Vagina (tissue), 2 donors: Measurements from ENCODE around the gene INSC. TPM values are rescaled to one million over a fixed set of nuclear protein-coding genes. Genes with fewer than 3 reads are reported as not detected.

Experiments used
- DNase-seq, 2 donors: peaks; one replicate each; pipeline ENCODE4 v3.0.0-alpha.2; 2017; ENCODE audit errors: extremely low spot score in 2 of 2
- H3K27ac ChIP-seq: fragments of 200-600 bp; sonication (generic); one replicate; pipeline ENCODE4 v1.5.1; 2019
- H3K27me3 ChIP-seq: fragments of 200-600 bp; sonication (generic); one replicate; pipeline ENCODE4 v1.5.1; 2019
- H3K36me3 ChIP-seq, 2 donors: fragments of 200-600 bp; sonication (generic); one replicate each; pipeline ENCODE4 v1.5.1; 2017 to 2019
- H3K4me1 ChIP-seq: fragments of 200-600 bp; sonication (generic); one replicate; pipeline ENCODE4 v1.5.1; 2019
- H3K4me3 ChIP-seq, 2 donors: fragments of 200-600 bp; sonication (generic); 1 replicate in 1 of 2; 2 replicates in 1 of 2; pipeline ENCODE4 v1.5.1; 2016 to 2019
- H3K9me3 ChIP-seq: fragments of 200-600 bp; sonication (generic); one replicate; pipeline ENCODE4 v1.5.1; 2019
- CTCF ChIP-seq, 3 experiments: fragments of 450-650 bp in 2 of 3; fragments of 200-600 bp in 1 of 3; sonication (generic) in 1 of 3; IDR thresholded peaks; one replicate each; pipeline ENCODE4 v1.5.1; 2017 to 2019; ENCODE audit warnings: antibody characterized with exemption in 3 of 3, mild to moderate bottlenecking in 2 of 3, moderate library complexity in 2 of 3
- POLR2A ChIP-seq, 2 donors: fragments of 450-650 bp; IDR thresholded peaks; one replicate each; pipeline ENCODE4 v1.6.1; 2017; ENCODE audit warnings: antibody characterized with exemption in 2 of 2, mild to moderate bottlenecking in 2 of 2, moderate library complexity in 2 of 2
- POLR2AphosphoS5 ChIP-seq, 2 donors: sonication (generic); formaldehyde crosslinking; IDR thresholded peaks; one replicate each; pipeline ENCODE4 v1.9.0; 2017; ENCODE audit warnings: antibody characterized with exemption in 2 of 2, mild to moderate bottlenecking in 2 of 2, low read depth in 1 of 2; ENCODE audit not compliant: insufficient read depth in 1 of 2
- intact Hi-C: fragments of 100-400 bp; cut with DNase I; formaldehyde crosslinking; loops from one replicate; pipeline ENCODE4 v1.15.1; 2023
- total RNA-seq: library from RNA; depleted of rRNA; stranded (reverse); fragments of >200 nt; gene quantifications from one replicate; pipeline ENCODE4 v1.2.3, GENCODE V29; 2016

Gene INSC
- total RNA-seq, 1 donor from 2014 or later = 3.2 TPM

DNA sequence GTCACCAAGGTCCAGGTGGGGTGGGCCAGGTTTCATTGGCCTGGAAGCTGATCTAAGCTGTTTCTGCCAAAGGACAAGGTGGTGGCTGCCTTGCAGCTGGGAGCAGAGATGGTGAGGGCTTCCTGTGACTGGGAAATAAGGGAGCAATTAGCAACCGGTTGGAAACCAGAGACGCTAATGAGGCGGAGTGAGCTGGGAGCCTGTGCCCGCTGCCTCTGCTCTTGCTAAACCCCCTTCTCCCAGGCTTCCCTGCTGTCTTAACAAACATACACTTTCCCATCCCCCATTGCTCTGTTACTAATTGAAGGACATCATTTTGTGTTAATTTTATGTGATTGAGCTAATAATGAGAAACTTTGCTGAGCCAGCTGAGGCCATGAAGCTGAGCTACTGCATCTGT is 121.8 kb downstream of the INSC start:
- no peaks in the 10 kb centered on the region for H3K36me3 ChIP-seq
- H3K9me3 ChIP-seq = no peaks in the 10 kb centered on the region
- H3K4me3 ChIP-seq = no peak overlapping the region
- H3K27me3 ChIP-seq = no peaks in the 10 kb centered on the region
- TF ChIP-seq CTCF (IDR thresholded peaks at IDR 0.05) (no peak), POLR2A (IDR thresholded peaks at IDR 0.05) (no peak), POLR2AphosphoS5 (IDR thresholded peaks at IDR 0.05; ENCODE audit: insufficient read depth in 1 of 2, low read depth in 1 of 2) (no peak)
- intact Hi-C loops = no loop called here
- H3K27ac ChIP-seq = no peak overlapping the region
- DNase-seq = no peak
- H3K4me1 ChIP-seq = no peaks in the 10 kb centered on the region

- intact Hi-C loops = no loop called here
- Histone ChIP-seq H3K27ac (no peak overlapping the region), H3K4me1 (no peaks in the 10 kb centered on the region), H3K36me3 (no peaks in the 10 kb centered on the region), H3K27me3 (no peaks in the 10 kb centered on the region), H3K9me3 (no peaks in the 10 kb centered on the region), H3K4me3 (no peak overlapping the region)
- no peak for DNase-seq
- no peak for TF ChIP-seq POLR2A (IDR thresholded peaks at IDR 0.05)
- TF ChIP-seq POLR2AphosphoS5 (IDR thresholded peaks at IDR 0.05; ENCODE audit: insufficient read depth in 1 of 2, low read depth in 1 of 2) = no peak
- TF ChIP-seq CTCF (IDR thresholded peaks at IDR 0.05) = no peak
Measured at GRCh38 chr11:15238856-15239255, 124.1 kb downstream of the INSC start.

DNA sequence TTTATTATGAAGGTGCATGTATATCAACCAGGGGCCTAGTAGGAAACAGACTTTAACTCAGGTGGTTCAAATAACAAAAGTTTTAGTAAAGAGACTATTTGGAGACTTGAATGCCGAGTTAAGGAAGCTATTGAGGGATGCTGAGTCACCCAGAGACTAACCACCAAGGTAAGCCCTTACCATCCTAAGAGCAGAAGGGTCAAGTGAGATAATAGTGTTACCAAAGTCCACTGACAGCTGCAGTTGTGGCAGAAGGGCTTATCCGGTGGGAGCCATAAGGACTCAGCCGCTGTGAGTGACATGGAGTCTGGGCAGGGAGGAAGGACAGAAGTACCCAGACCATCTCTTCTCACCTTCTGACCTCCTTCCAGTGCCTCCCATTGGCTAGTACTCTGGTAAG is 134.0 kb downstream of the INSC start:
- TF ChIP-seq POLR2AphosphoS5 (IDR thresholded peaks at IDR 0.05; ENCODE audit: insufficient read depth in 1 of 2, low read depth in 1 of 2) (no peak), CTCF (IDR thresholded peaks at IDR 0.05) (no peak), POLR2A (IDR thresholded peaks at IDR 0.05) (no peak)
- H3K27me3 ChIP-seq = no peaks in the 10 kb centered on the region
- no peak overlapping the region for H3K4me3 ChIP-seq
- H3K36me3 ChIP-seq = no peaks in the 10 kb centered on the region
- no peak overlapping the region for H3K27ac ChIP-seq
- DNase-seq = no peak
- intact Hi-C loops = no loop called here
- no peaks in the 10 kb centered on the region for H3K9me3 ChIP-seq
- H3K4me1 ChIP-seq = no peaks in the 10 kb centered on the region

DNA sequence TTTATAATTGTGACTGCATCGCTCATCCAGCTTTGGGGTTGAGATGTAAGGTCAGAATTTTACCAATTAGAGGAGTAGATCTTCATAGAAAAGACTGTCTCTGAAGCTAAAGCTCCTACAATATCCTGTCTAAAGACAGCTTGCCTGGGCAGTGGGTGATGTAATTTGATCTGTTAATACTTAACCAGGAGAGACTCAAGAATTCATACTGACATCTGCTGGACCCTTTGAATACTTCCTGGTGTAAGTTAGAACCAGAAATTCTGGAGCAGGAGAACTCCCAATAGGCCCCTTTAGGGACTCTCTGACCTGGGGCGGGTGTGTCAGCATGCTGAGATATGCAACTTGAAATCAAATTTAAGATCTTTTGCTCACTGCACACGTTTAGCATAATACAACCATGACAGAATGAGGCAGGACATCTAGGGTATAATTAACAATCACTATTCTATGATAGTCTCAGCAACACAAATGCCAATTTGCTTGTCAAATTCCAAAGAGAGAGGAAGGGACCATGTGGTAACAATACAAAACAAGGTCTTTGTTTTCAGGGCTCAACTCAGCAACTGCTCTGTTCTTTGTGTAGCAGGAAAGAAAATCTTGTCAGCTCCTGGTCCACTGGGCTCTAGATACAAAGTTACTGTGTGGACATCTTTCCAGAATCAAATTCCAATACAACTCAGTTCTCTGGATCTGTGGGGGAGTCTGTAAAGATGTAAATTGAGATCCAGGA is 143.9 kb downstream of the INSC start:
- Histone ChIP-seq H3K4me1 (no peaks in the 10 kb centered on the region), H3K27me3 (no peaks in the 10 kb centered on the region), H3K9me3 (no peaks in the 10 kb centered on the region), H3K4me3 (no peak overlapping the region), H3K36me3 (no peaks in the 10 kb centered on the region), H3K27ac (no peak overlapping the region)
- intact Hi-C loops = no loop called here
- DNase-seq = no peak
- TF ChIP-seq POLR2AphosphoS5 (IDR thresholded peaks at IDR 0.05; ENCODE audit: insufficient read depth in 1 of 2, low read depth in 1 of 2) = no peak
- TF ChIP-seq CTCF (IDR thresholded peaks at IDR 0.05) = no peak
- no peak for TF ChIP-seq POLR2A (IDR thresholded peaks at IDR 0.05)

- Histone ChIP-seq H3K4me1 (no peaks in the 10 kb centered on the region), H3K36me3 (no peaks in the 10 kb centered on the region), H3K27ac (no peak overlapping the region), H3K27me3 (no peaks in the 10 kb centered on the region), H3K4me3 (no peak overlapping the region), H3K9me3 (peaks cover 5% of the 10 kb centered on the region)
- intact Hi-C loops = no loop called here
- DNase-seq = no peak
- TF ChIP-seq POLR2A (IDR thresholded peaks at IDR 0.05) (no peak), CTCF (IDR thresholded peaks at IDR 0.05) (no peak), POLR2AphosphoS5 (IDR thresholded peaks at IDR 0.05; ENCODE audit: insufficient read depth in 1 of 2, low read depth in 1 of 2) (no peak)
Measured at GRCh38 chr11:15266999-15267398, 152.3 kb downstream of the INSC start.
